ENCODE results near the gene LRBA. TPM values are rescaled to one million over a fixed set of nuclear protein-coding genes. Genes with fewer than 3 reads are reported as not detected.
A peak's percentile ranks its signal among the peaks of the same experiment; 100 is the strongest.

The LRBA gene
- total and polyA plus RNA-seq, 2 of the 4 experiments (the other 2 are of a cell fraction): 10.2 to 51.6 TPM

DNA sequence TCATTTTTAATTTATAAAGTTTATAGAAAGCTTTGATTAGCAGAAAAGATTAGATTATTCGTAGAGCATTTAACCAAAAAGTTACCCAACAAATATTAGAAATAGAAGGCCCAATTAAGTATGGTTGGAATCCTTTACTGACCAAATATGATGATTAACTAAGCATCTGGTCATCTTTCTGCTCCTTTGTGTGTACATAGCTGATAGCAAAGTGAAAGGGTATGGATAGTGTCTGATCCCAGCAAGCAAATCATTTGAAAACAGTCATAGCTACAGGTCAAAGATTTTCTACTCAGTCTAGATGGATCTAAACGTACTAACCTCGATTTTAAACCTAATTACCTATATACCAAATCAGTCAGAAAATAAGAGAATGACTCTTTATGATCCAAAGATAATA, 440.4 kb downstream of the LRBA start:
- no CpG with 5 or more reads among the region's 3 CpGs for WGBS, 2 experiments (ENCODE audit: extremely low coverage in 2 of 2, insufficient read length in 1 of 2)
- in situ Hi-C loops (cut with MboI; ENCODE audit: low sequenced_read_pairs): no loop called here

More for the DNA sequence above, 440.4 kb downstream of the LRBA start:
- no peak overlapping the region for H3K56ac ChIP-seq (ENCODE audit: extremely low read depth, insufficient read depth, low read length)
- no peak overlapping the region for H4K8ac ChIP-seq (ENCODE audit: low read depth in 2 of 2, low read length in 2 of 2)
- H3K4me2 ChIP-seq (ENCODE audit: low read depth, low read length): no peak overlapping the region
- no peak overlapping the region for H2AK9ac ChIP-seq (replicated peaks; ENCODE audit: low read depth, low read length, poor library complexity)
- peaks cover 2% of the 10 kb centered on the region for H3K4me1 ChIP-seq (ENCODE audit: control insufficient read depth, insufficient read depth, low read length)
- ATAC-seq (ENCODE audit: low read depth) (no peak), DNase-seq (peak; percentile 39)
- H3K4me3 ChIP-seq (ENCODE audit: insufficient read depth, low read depth, low read length): no peak overlapping the region
- no peak overlapping the region for H2BK120ac ChIP-seq (ENCODE audit: low read depth, low read length)
- no peak overlapping the region for H3K14ac ChIP-seq (replicated peaks; ENCODE audit: low read depth, low read length)
- no peaks in the 10 kb centered on the region for H4K20me1 ChIP-seq (ENCODE audit: insufficient read depth, low read length)
- no peak overlapping the region for H2BK5ac ChIP-seq (ENCODE audit: low read depth, low read length, poor library complexity, severe bottlenecking)
- H3K9ac ChIP-seq (ENCODE audit: low read depth, low read length): no peak overlapping the region
- H3K18ac ChIP-seq (ENCODE audit: low read depth, low read length): no peak overlapping the region
- H3K9me3 ChIP-seq (ENCODE audit: control insufficient read depth, insufficient read depth, low read length): no peaks in the 10 kb centered on the region
- H3K4ac ChIP-seq (ENCODE audit: low read depth, low read length): no peak overlapping the region
- BruUV-seq (replicated peaks): no TSS peak
- no peak overlapping the region for H2AFZ ChIP-seq (replicated peaks; ENCODE audit: low read length, poor library complexity)
- H2BK20ac ChIP-seq (ENCODE audit: low read depth, low read length): no peak overlapping the region
- no peak overlapping the region for H2AK5ac ChIP-seq (ENCODE audit: low read depth, low read length)
- H4K91ac ChIP-seq (ENCODE audit: insufficient read depth, low read depth, low read length): no peak overlapping the region
- intact Hi-C loops (cut with micrococcal nuclease): no loop called here
- no peak overlapping the region for H3K23ac ChIP-seq (ENCODE audit: low read depth, low read length)
- no peak overlapping the region for H4K5ac ChIP-seq (ENCODE audit: low read depth, low read length)
- H3K79me1 ChIP-seq (ENCODE audit: low read depth in 1 of 2, low read length in 2 of 2): peaks cover 0 to 4% of the 10 kb centered on the region in 2 experiments; a peak in 2 of 4 replicates
- H3K27me3 ChIP-seq (ENCODE audit: control insufficient read depth, insufficient read depth, low read length): no peaks in the 10 kb centered on the region
- peaks cover 2% of the 10 kb centered on the region; the same call in 1 of the 2 replicates for H3K9me1 ChIP-seq (ENCODE audit: insufficient read depth, low read length)
- CTCF ChIA-PET: no interaction called here
- POLR2A ChIA-PET (ENCODE audit: unreplicated experiment): no interaction called here
- no peak overlapping the region for H2BK15ac ChIP-seq (ENCODE audit: low read depth, low read length)
- no peaks in the 10 kb centered on the region for H3K36me3 ChIP-seq (ENCODE audit: control insufficient read depth, insufficient read depth, low read length)
- dilution Hi-C loops (cut with HindIII; ENCODE audit: low sequenced_read_pairs, unreplicated experiment): no loop called here
- no peak overlapping the region for H3K27ac ChIP-seq (ENCODE audit: insufficient read depth, low read length)
- TF ChIP-seq RAD21 (IDR thresholded peaks at IDR 0.05; ENCODE audit: low read length): no peak
- no peak for TF ChIP-seq CEBPB (IDR thresholded peaks at IDR 0.05; ENCODE audit: low read depth, low read length)
- no peak for TF ChIP-seq RFX5 (IDR thresholded peaks at IDR 0.05; ENCODE audit: low read depth, low read length)
- TF ChIP-seq CHD1 (IDR thresholded peaks at IDR 0.05; ENCODE audit: low read depth, low read length): no peak
- TF ChIP-seq MAZ (IDR thresholded peaks at IDR 0.05; ENCODE audit: borderline replicate concordance, low read depth, low read length): no peak
- TF ChIP-seq POLR2A (IDR thresholded peaks at IDR 0.05; ENCODE audit: low read depth, low read length): no peak
- TF ChIP-seq, protein P1, sequence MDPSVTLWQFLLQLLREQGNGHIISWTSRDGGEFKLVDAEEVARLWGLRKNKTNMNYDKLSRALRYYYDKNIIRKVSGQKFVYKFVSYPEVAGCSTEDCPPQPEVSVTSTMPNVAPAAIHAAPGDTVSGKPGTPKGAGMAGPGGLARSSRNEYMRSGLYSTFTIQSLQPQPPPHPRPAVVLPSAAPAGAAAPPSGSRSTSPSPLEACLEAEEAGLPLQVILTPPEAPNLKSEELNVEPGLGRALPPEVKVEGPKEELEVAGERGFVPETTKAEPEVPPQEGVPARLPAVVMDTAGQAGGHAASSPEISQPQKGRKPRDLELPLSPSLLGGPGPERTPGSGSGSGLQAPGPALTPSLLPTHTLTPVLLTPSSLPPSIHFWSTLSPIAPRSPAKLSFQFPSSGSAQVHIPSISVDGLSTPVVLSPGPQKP (IDR thresholded peaks at IDR 0.05; ENCODE audit: borderline replicate concordance, low read depth, low read length): no peak
- TF ChIP-seq, protein P2, sequence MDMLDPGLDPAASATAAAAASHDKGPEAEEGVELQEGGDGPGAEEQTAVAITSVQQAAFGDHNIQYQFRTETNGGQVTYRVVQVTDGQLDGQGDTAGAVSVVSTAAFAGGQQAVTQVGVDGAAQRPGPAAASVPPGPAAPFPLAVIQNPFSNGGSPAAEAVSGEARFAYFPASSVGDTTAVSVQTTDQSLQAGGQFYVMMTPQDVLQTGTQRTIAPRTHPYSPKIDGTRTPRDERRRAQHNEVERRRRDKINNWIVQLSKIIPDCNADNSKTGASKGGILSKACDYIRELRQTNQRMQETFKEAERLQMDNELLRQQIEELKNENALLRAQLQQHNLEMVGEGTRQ (IDR thresholded peaks at IDR 0.05; ENCODE audit: low read depth, low read length): no peak
- TF ChIP-seq SMC3 (IDR thresholded peaks at IDR 0.05; ENCODE audit: low read depth, low read length): no peak
- TF ChIP-seq MXI1 (IDR thresholded peaks at IDR 0.05; ENCODE audit: borderline replicate concordance, low read depth, low read length): no peak
- TF ChIP-seq, protein P3, sequence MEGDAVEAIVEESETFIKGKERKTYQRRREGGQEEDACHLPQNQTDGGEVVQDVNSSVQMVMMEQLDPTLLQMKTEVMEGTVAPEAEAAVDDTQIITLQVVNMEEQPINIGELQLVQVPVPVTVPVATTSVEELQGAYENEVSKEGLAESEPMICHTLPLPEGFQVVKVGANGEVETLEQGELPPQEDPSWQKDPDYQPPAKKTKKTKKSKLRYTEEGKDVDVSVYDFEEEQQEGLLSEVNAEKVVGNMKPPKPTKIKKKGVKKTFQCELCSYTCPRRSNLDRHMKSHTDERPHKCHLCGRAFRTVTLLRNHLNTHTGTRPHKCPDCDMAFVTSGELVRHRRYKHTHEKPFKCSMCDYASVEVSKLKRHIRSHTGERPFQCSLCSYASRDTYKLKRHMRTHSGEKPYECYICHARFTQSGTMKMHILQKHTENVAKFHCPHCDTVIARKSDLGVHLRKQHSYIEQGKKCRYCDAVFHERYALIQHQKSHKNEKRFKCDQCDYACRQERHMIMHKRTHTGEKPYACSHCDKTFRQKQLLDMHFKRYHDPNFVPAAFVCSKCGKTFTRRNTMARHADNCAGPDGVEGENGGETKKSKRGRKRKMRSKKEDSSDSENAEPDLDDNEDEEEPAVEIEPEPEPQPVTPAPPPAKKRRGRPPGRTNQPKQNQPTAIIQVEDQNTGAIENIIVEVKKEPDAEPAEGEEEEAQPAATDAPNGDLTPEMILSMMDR (conservative IDR thresholded peaks at IDR 0.05; ENCODE audit: low read depth, low read length): no peak
- TF ChIP-seq NFE2L2 (IDR thresholded peaks at IDR 0.05; ENCODE audit: low read depth, low read length): no peak
